ENCODE measurements around the gene KCNJ14.

KCNJ14 gene

GRCh38 chr19:48436586-48436985 lies 18.8 kb upstream of the KCNJ14 start:
- no peaks in the 10 kb centered on the region for H3K9me3 ChIP-seq (ENCODE audit: insufficient read depth, low read depth, low read length)
- no peaks in the 10 kb centered on the region for H4K20me1 ChIP-seq (ENCODE audit: insufficient read depth, low read length, poor library complexity, severe bottlenecking)
- H3K4me2 ChIP-seq (ENCODE audit: low read depth, low read length, poor library complexity, severe bottlenecking), result no peak overlapping the region
- no peaks in the 10 kb centered on the region for H3F3A ChIP-seq (ENCODE audit: low read depth)
- no peaks in the 10 kb centered on the region for H3K36me3 ChIP-seq (ENCODE audit: insufficient read depth, low read length)
- no peak overlapping the region for H3K4me3 ChIP-seq (ENCODE audit: low read length, poor library complexity, severe bottlenecking)
- H3K79me2 ChIP-seq (ENCODE audit: insufficient read depth, low read length), result no peaks in the 10 kb centered on the region
- no peaks in the 10 kb centered on the region for H3K27me3 ChIP-seq (ENCODE audit: insufficient read depth, low read length, poor library complexity, severe bottlenecking)
- no peaks in the 10 kb centered on the region for H3K9me2 ChIP-seq (replicated peaks; ENCODE audit: low read depth, low read length)
- no peak overlapping the region for H2AFZ ChIP-seq (ENCODE audit: low read length)
- TF ChIP-seq EZH2phosphoT487 (IDR thresholded peaks at IDR 0.05; ENCODE audit: borderline replicate concordance) (no peak), CTCF (conservative IDR thresholded peaks at IDR 0.05; ENCODE audit: low read length) (no peak)
- no peak overlapping the region for H3K9ac ChIP-seq (ENCODE audit: low read depth, low read length, poor library complexity, severe bottlenecking)
- no peaks in the 10 kb centered on the region for H3K4me1 ChIP-seq (ENCODE audit: insufficient read depth, low read length, poor library complexity, severe bottlenecking)

- H3K27me3 ChIP-seq (ENCODE audit: insufficient read depth, low read length, poor library complexity, severe bottlenecking), result no peaks in the 10 kb centered on the region
- no peak overlapping the region for H3K4me3 ChIP-seq (ENCODE audit: low read length, poor library complexity, severe bottlenecking)
- H3K36me3 ChIP-seq (ENCODE audit: insufficient read depth, low read length), result no peaks in the 10 kb centered on the region
- peaks cover 5% of the 10 kb centered on the region for H4K20me1 ChIP-seq (ENCODE audit: insufficient read depth, low read length, poor library complexity, severe bottlenecking)
- H3K9ac ChIP-seq (ENCODE audit: low read depth, low read length, poor library complexity, severe bottlenecking), result no peak overlapping the region
- TF ChIP-seq CTCF (conservative IDR thresholded peaks at IDR 0.05; ENCODE audit: low read length), result no peak
- TF ChIP-seq EZH2phosphoT487 (IDR thresholded peaks at IDR 0.05; ENCODE audit: borderline replicate concordance), result no peak
- H3F3A ChIP-seq (ENCODE audit: low read depth), result no peaks in the 10 kb centered on the region
- no peaks in the 10 kb centered on the region for H3K9me2 ChIP-seq (replicated peaks; ENCODE audit: low read depth, low read length)
- no peak overlapping the region for H3K4me2 ChIP-seq (ENCODE audit: low read depth, low read length, poor library complexity, severe bottlenecking)
- peaks cover 11% of the 10 kb centered on the region for H3K4me1 ChIP-seq (ENCODE audit: insufficient read depth, low read length, poor library complexity, severe bottlenecking)
- H3K79me2 ChIP-seq (ENCODE audit: insufficient read depth, low read length), result peaks cover 6% of the 10 kb centered on the region
- H2AFZ ChIP-seq (ENCODE audit: low read length), result no peak overlapping the region
- no peaks in the 10 kb centered on the region for H3K9me3 ChIP-seq (ENCODE audit: insufficient read depth, low read depth, low read length)
These were observed 13.9 kb upstream of the KCNJ14 start for GRCh38 chr19:48441360-48442050.

GRCh38 chr19:48442116-48443035 lies 13.0 kb upstream of the KCNJ14 start:
- no peak overlapping the region for H3K4me2 ChIP-seq (ENCODE audit: low read depth, low read length, poor library complexity, severe bottlenecking)
- TF ChIP-seq CTCF (conservative IDR thresholded peaks at IDR 0.05; ENCODE audit: low read length) (no peak), EZH2phosphoT487 (IDR thresholded peaks at IDR 0.05; ENCODE audit: borderline replicate concordance) (no peak)

More at GRCh38 chr19:48442116-48443035, 13.0 kb upstream of the KCNJ14 start:
- Histone ChIP-seq H3K9me3 (ENCODE audit: insufficient read depth, low read depth, low read length) (no peaks in the 10 kb centered on the region), H3K4me1 (ENCODE audit: insufficient read depth, low read length, poor library complexity, severe bottlenecking) (peaks cover 11% of the 10 kb centered on the region), H3K4me3 (ENCODE audit: low read length, poor library complexity, severe bottlenecking) (no peak overlapping the region), H3K9ac (ENCODE audit: low read depth, low read length, poor library complexity, severe bottlenecking) (no peak overlapping the region), H2AFZ (ENCODE audit: low read length) (no peak overlapping the region), H3F3A (ENCODE audit: low read depth) (no peaks in the 10 kb centered on the region), H4K20me1 (ENCODE audit: insufficient read depth, low read length, poor library complexity, severe bottlenecking) (peaks cover 7% of the 10 kb centered on the region), H3K9me2 (replicated peaks; ENCODE audit: low read depth, low read length) (no peaks in the 10 kb centered on the region), H3K27me3 (ENCODE audit: insufficient read depth, low read length, poor library complexity, severe bottlenecking) (no peaks in the 10 kb centered on the region), H3K36me3 (ENCODE audit: insufficient read depth, low read length) (no peaks in the 10 kb centered on the region), H3K79me2 (ENCODE audit: insufficient read depth, low read length) (peaks cover 14% of the 10 kb centered on the region)

Measured in Loucy (cell line).